GM19467 (cell line): ENCODE data around the gene DBNDD1.
"Not testable (repeated sequence)": the region's sequence is repeated elsewhere in the genome, so short reads cannot be mapped to it uniquely, and the experiment has no call there.

ENCODE experiments used
- ATAC-seq: cut with Tn5 transposase; IDR thresholded peaks from one replicate; pipeline ENCODE4 v1.9.1; 2021; ENCODE audit warnings: mild to moderate bottlenecking, moderate library complexity; ENCODE audit not compliant: unreplicated experiment

DBNDD1 gene, protein sequence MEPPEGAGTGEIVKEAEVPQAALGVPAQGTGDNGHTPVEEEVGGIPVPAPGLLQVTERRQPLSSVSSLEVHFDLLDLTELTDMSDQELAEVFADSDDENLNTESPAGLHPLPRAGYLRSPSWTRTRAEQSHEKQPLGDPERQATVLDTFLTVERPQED

DNA sequence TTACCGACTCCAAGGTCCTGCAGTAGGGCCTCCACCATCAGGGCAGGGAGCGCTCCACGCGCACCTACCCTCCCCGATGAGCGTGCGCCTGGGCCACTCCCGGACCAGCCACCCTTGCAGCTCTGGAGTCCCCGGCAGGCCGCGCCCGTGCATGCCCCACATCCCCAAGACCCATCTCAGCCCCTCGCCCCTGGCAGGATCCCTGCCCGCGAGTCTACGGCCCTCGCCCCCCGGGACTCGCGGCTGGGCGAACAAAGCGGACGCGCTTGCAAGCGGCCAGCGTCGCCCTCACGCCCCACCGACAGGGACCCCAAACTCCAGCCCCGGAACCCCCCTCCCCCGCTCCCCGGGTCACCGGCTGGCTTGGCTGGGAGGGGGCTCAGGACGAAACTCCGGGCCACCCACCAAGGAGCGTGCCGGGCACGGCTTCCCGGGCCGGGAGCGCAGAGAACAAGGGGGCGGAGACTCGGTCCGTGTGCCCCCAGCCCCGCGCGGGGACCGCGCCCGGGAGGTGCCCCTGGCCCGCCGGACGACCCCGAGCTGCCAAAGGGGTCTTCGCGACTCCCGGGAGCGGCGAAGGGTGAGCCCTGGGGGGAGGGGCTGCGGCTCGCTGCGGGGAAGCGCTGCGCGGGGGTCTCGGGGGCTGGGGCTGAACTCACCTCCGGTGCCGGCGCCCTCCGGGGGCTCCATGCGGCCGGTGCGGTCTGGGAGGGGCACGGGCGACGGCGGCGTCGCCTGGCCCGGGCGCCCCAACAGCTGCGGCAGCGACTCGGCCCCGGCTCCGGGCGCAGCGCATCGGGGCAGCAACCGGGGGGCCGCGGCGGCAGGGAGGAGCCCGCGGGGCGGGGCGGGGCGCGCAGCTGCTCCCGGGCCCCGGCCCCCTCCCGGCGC is at the start of gene DBNDD1:
Gene DBNDD1, minus strand, starts transcription at position 805 of the 891 bp plus-strand sequence. Its CDS starts 115 bp downstream, at position 690.
- ATAC-seq, result no peak

DNA sequence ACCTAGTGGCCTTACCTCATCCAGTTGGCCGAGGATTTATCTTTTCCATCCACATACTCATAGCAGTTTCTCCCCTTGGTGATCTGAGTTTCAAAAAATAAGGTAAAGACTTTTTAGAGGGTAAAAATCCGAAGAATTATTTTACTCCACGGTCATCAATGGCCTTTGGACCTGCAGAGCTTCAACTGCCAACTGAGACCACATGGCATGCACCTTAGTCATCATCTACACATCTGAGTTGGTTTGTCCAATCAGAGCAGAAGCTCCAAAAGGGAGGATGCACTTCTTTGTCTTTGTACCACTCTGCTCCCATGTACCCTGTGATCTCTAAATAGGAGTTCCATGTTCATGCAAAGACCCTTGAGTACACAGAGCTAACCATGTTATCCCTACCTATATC is 42.2 kb upstream of the DBNDD1 start:
- no peak for ATAC-seq

DNA sequence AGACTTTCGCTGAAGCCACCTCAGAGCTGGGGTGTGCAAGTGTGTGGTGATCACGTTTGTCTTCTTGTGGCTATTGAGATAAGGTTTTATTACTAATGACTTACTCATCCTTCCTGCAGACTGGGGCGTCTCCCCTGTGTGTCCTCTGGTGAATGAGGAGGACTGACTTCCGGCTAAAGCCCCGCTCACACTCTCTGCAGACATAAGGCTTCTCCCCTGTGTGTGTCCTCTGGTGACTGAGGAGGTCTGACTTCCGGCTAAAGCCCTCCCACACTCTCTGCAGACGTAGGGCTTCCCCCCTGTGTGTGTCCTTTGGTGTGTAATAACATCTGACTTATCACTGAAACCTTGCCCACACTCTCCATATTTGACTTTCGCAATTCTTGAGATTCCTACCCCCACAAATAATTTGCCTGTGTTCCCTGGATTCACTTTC is 38.5 kb upstream of the DBNDD1 start:
- no peak for ATAC-seq

DNA sequence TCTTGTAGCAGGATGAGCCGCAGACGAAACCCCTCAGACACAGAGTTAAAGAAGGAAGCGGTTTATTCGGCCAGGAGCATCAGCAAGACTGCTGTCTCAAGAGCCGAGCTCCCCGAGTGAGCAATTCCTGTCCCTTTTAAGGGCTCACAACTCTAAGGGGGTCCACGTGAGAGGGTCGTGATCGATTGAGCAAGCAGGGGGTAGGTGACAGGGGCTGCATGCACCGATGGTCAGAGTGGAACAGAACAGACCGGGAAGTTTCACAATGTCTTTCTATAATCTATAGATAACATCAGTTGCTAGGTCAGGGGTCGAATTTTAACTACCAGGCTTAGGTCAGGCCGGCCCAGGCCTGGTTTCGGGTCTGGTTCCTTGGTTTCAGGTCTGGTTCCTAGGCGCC is 37.3 kb upstream of the DBNDD1 start:
- ATAC-seq, result not testable (repeated sequence)

DNA sequence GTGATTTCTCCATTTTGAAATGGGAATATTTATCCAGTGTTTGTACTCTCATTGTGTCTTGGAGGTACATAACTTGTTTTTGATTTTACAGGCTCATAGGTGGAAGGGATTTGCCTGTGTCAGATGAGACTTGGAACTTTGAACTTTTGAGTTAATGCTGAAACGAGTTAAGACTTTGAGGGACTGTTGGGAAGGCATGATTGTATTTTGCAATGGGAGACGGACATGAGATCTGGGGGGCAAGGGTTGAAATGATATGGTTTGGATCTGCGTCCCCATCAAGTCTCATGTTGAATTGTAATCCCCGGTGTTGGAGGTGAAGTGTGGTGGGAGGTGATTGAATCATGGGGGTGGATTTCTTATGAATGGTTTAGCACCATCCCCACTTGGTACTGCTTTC is 36.1 kb upstream of the DBNDD1 start:
- ATAC-seq, result no peak

DNA sequence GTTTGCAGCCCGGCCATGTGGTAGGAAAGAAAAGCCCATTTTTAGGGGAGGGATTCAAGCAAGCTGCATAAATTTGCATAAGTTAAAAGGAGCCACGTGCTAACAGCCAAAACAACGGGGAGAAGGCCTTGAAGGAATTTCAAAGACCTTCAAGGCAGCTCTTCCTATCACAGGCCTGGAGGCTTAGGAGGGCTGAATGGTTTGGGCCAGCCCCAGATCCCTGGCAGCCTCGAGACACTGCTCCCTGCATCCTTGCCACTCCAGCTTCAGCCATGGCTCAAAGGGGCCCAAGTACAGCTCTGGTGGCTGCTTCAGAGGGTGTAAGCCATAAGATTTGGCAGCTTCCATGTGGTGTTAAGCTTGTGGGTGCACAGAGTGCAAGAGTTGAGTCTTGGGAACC is 35.3 kb upstream of the DBNDD1 start:
- ATAC-seq, result no peak

DNA sequence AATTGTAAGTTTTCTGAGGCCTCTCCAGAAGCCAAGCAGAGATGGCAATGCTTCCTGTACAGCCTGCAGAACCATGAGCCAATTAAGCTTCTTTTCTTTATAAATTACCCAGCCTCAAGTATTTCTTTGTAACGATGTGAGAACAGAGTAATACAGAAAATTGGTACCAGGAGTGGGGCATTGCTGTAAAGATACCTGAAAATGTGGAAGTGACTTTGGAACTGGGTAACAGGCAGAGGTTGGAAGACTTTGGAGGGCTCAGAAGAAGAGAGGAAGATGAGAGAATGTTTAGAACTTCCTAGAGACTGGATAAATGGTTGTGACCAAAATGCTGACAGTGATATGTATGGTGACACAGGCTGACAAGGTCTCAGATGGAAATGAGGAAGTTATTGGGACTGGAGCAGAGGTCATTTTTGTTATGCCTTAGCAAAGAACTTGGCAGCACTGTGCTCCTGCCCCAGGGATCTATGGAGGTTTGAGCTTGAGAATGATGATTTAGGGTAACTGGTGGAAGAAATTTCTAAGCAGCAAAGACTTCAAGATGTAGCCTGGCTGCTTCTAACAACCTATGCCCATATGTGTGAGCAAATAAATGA is 34.7 kb upstream of the DBNDD1 start:
- ATAC-seq, result no peak

DNA sequence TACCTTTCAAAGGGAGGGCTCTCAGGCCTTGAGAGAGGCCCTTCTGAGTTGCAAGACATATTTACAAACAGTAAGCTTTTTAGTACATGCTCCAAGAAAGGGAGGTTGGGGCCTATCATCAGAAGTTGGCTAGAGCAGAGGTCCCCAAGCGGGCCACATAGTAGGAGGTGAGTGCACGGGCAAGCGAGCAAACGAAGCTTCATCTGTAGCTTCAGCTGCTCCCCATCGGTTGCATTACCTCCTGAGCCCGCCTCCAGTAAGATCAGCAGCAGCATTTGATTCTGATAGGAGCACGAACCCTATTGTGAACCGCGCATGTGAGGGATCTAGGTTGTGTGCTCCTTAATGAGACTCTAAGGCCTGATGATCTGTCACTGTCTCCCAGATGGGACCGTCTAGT is 31.7 kb upstream of the DBNDD1 start:
- ATAC-seq, result no peak

DNA sequence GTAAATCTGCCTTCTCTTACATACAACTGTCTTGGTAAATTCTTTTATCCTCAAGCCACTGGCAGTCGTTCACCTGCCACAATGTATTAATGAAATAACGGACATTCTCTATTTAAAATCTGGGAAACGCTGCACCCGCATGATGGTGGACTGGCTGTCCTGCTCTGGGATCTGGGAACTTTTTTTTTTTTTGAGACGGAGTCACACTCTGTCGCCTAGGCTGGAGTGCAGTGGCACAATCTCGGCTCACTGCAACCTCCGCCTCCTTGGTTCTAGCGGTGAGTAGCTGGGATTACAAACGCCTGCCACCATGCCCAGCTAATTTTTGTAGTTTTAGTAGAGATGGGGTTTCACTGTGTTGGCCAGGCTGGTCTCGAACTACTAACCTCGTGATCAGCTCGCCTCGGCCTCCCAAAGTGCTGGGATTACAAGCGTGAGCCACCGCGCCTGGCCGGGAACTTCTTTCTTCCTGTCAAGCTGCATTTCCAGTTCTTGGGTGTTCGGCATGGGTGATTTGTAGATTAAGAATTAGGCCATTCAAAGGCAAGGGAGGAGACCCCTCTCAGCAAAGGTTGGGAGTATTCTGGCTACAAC is 29.6 kb upstream of the DBNDD1 start:
- ATAC-seq, result no peak

DNA sequence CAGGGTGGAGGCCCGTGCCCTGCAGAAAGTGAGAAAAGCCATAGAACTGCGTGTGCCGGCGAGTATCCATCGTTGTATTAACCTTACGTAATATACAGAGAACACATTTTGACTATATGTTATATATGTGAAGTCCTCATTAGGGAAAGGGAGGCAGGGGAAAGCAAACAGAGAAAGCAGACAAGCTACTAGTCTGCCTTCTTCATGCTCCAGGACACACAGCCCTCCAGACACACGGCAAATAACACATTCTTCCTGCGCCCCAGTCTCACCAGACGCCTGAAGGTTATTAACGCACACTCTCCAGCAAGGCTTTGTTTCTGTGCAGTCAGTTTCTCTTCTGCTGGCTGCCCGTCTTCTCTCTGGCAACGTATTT is 29.1 kb upstream of the DBNDD1 start:
- no peak for ATAC-seq

DNA sequence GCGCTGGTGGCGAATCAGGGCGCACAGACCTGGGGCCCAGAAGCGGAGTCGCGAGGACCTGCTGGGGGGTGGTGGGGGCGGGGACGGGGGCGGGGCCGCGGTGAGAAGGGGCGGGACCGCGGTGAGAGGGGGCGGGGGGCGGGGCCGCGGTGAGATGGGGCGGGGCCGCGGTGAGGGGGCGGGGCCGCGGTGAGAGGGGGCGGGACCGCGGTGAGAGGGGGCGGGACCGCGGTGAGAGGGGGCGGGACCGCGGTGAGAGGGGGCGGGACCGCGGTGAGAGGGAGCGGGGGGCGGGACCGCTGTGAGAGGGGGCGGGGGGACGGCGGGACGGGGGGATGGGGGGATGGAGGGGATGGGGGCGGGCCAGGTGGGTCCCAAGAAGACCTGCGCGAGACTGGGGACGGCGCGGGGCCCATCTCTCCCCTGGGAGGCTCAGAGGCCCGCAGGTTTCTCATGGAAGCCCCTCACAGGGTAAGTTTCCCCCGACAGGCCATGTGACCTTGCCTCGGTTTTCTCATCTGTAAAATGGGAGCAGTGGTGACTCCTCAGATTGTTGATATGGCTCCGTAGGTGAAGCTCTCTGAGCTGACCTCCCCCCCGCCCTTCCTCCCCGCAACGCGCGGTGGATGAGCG is 28.6 kb upstream of the DBNDD1 start:
- no peak for ATAC-seq

DNA sequence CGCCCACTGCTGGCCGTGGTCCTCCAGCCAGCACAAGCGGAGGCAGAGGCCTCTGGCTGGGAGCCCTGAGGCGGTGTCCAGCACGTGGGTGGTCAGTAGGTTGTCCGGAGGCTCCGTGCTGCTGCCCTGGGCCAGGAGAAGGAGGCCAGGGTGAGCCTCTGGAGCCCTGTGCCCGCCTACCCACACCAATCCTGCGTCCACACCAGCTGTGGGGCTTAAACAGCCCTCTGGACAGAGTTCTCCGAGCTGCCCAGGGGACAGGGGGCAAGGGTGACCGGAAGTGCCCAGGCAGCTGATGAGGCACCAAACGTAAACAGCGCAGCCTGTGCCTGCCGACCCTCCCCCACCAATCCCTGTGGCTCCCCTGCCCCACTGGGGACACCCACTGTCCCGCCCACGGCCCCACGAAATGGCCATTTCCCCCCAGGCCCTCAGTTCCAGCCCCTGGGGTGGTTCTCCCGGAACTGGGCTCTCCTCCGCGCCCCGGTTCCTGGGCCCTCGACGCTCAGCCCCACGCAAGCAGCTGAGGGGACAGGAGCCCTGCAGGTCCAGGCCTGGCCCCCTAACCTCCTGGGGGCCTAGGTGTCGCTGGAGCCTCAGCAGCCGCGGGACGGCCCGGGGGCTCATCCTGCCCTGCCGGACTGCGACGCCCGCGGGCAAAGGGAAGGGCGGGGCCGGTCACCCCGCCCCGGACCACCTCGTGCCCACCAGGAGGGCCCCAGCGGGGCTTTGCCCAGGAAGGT is 27.9 kb upstream of the DBNDD1 start:
- no peak for ATAC-seq

DNA sequence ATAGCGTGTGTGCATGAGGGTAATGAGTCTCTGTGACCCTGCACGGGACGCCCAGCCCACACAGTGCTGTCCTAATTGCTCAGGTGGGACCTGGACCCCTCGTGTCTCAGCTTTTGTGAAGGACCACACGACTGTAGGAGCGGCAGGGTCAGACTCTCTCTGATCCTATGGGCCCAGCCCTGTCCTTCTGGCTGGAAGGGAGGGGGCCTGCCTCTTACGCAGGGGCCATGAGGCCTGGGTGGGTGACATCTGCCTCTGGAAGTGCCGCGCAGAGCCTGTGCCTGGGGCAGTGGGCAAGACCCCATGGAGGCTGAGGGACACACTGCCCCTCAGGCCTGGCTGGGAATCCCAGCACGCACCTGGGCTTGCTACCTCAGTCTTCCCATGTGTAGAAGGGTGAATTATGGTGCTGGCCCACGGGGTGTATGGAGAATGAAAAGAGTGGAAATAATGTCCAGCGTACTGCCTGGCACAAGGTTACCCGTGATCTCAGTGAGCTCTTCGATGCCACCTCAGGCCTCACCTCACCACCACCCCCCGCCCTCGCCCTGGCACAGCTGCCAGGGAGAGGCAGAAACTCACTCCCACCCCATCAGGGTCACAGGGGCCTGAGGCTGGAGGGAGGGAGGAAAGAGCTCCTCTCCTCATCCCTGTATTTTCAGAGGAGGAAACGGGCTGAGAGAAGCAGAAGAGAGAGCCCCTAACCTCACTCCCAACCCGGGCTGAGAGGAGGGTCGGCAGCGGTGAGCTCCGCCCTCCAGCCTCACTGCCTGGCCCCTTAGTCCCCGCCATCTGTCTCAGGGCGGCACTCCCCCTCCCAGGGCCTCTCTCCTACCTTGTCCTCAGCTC is 27.1 kb upstream of the DBNDD1 start:
- no peak for ATAC-seq

DNA sequence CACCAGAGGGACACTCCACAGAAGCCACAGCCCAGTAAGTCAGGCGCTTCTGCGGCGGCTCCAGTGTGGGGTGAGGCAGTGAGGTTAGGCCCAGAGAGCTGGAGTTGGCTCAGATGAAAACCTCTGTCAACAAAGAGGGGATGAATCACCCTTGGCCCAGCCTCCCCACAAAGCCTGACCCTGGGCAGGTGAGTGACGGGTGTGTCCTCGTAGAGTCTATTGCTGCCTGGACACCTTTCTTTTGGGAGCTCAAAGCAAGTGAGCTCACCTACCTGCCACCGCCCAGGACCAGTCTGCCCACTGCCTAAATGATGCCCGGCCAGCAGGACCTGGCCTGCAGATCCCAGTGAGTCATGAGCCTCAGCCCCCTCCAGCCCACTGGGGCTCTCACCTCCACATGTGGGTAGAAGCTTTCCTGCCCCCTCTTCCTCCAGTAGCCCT is 24.9 kb upstream of the DBNDD1 start:
- ATAC-seq, result no peak

DNA sequence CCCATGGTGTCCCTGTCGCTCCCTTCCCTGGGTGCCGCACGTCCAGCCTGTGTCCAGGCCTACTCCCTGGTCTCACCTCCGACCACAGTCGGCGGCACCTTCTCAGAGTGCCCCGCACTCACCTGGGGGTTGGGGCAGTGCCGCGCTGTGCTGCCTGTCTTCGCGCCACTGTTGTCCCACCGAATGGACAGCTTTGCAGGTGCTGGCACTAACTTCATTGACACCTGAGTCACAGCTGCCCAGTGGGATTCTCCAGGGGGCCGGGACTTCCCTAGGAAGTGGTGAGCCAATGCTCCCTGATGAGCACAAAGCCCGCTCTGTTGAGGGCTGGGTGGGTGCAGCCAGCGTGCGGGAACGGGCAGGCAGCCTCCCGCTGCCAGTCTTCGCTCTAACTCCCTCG is 24.3 kb upstream of the DBNDD1 start:
- ATAC-seq, result no peak

DNA sequence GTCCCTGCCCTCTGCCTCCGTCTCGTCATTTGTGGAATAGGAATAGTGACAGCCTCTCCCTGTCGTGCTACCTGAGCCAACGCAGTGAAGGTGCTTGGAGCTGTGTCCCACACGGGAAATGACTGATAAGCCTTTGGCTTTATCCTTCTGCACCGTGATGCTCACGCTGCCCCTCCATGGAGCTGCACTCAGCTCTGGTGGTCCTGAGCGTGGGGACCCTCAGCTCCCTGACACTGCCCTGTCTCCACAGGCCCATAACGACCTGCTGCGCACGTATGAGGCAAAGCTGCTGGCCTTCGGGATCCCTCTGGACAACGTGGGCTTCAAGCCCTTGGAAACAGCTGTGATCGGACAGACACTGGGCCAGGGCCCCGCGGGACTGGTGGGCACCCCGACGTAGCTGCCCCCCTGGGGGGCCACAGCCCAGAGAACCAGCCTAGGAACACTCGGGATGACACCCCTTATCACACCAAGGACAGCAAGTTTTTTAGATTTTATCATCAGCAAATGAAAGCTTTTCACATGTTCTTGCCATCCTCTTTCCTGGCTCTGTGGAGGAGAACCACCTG is 23.8 kb upstream of the DBNDD1 start:
- no peak for ATAC-seq

DNA sequence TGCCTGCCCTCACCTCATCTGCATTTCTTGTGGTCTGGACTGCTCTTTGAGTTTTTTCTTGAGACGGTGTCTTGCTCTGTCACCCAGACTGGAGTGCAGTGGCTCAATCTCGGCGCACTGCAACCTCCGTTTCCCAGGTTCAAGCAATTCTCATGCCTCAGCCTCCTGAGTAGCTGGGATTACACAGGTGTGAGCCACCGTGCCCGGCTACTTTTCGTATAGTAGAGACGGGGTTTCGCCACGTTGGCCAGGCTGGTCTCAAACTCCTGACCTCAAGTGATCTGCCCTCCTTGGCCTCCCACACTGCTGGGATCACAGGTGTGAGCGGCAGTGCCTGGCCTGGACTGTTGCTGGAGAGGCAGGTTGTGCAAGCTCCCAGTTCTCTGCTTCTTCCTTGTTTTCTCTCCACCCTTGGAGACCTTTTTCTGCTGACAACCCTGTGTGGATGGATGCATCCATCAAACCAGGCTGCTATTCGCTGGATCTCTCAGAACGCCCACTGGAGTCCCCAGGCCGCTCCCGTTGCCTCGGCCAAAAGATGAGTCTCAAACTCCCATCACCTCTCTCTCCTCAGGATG is 22.7 kb upstream of the DBNDD1 start:
- ATAC-seq, result no peak

DNA sequence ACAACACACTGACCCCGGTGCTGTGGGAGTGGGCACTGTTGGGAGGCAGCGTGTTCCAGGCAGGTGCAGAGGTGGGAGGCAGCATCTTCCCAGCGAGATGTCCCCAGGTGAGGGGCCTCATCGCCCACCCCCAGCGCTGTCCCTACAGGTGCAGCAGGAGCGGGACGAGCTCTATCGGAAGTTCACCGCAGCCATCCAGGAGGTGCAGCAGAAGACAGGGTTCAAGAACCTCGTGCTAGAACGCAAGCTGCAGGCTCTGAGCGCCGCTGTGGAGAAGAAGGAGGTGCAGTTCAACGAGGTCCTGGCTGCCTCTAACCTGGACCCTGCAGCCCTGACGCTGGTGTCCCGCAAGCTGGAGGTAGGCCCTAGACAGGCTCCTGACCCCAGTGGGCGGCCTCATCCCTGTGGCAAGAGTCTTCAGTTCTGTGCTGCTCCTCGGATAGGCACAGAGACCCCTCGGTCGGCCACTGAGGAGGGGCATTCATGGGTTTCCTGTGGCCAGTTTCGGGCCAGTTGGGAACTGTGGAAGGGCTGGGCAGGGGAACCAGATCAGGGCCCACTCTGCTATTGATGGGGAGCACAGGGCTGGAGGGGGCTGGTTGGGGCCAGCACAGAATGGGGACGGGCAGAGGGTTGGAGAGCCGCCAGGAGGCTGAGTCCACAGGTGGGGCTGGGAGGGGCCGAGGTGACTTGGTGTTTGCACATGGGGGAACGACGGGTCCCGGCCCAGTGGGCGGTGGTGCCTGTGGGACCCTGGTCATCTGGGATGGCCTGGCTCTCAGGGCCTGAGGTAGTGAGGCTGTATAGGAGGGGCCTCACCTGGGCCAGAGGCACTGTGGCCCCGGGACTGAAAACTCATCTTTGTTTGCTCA is 21.1 kb upstream of the DBNDD1 start:
- no peak for ATAC-seq
